Adrenal gland (tissue), 5 donors: Measurements from ENCODE around the gene IKZF5.

Experiments used
- CTCF ChIP-seq, 6 experiments: fragments of 450-650 bp in 4 of 6; fragments of 200-600 bp in 2 of 6; sonication (generic) in 1 of 6; IDR thresholded peaks; 1 replicate in 5 of 6; 2 replicates in 1 of 6; pipeline versions ENCODE4 v1.5.1 to v1.8.0; 2016 to 2021; ENCODE audit warnings: antibody characterized with exemption in 6 of 6, mild to moderate bottlenecking in 2 of 6, moderate library complexity in 1 of 6
- POLR2A ChIP-seq, 2 donors: fragments of 450-650 bp; IDR thresholded peaks; one replicate each; pipeline ENCODE4 v1.6.1; 2017; ENCODE audit warnings: antibody characterized with exemption in 2 of 2, mild to moderate bottlenecking in 2 of 2, moderate library complexity in 1 of 2
- donor health status: DM: no; HTN: no; CAD: no.

- TF ChIP-seq CTCF (IDR thresholded peaks at IDR 0.05) (no peak), POLR2A (IDR thresholded peaks at IDR 0.05) (no peak)
Measured at GRCh38 chr10:122993797-122994336, 14.7 kb downstream of the IKZF5 start.
